Measurements from ENCODE around the gene SPACA1. TPM values are rescaled to one million over a fixed set of nuclear protein-coding genes. Genes with fewer than 3 reads are reported as not detected.

The SPACA1 gene
- total and polyA plus RNA-seq, 7 donors: not detected

DNA sequence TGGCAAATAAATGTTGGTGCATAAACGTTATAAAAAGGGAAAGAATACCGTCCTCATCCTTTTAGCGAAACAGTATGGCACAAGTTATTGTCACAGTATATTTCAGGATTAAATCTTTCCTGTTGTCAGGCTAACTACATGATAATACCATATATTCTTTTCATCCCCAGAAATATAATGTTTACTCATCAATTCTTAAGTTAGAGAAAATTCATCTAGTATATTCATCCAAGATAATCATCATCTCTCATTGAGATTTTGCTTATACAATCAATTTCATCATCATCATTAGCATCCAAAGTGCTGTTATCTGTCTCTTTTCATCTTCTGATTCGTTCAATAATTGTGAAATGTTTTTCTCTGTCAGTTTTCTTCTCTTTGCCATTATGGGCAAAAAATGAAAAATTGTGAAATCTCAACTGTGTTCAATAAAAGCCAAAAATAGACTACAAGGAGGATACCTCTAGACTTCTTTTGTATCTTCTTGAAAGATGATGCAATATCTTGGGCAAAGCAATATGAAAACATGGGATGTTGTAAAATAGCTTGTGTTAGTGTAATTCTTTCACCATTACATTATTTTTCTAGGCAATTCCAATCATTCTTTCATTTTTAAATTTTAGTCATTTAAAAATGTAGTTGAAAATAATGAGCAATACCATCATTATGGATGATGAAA, 2.6 kb downstream of the SPACA1 start:
- intact Hi-C loops (cut with DNase I): no loop called here
- no peak for DNase-seq
- Histone ChIP-seq H3K4me3 (no peak overlapping the region), H3K27ac (no peak overlapping the region), H3K9me3 (no peaks in the 10 kb centered on the region), H3K4me1 (no peaks in the 10 kb centered on the region), H3K27me3 (no peaks in the 10 kb centered on the region), H3K36me3 (no peaks in the 10 kb centered on the region)
- TF ChIP-seq POLR2AphosphoS5 (IDR thresholded peaks at IDR 0.05): no peak
- no peak for TF ChIP-seq POLR2A (IDR thresholded peaks at IDR 0.05)
- TF ChIP-seq EP300 (IDR thresholded peaks at IDR 0.05): no peak
- TF ChIP-seq, protein P1, sequence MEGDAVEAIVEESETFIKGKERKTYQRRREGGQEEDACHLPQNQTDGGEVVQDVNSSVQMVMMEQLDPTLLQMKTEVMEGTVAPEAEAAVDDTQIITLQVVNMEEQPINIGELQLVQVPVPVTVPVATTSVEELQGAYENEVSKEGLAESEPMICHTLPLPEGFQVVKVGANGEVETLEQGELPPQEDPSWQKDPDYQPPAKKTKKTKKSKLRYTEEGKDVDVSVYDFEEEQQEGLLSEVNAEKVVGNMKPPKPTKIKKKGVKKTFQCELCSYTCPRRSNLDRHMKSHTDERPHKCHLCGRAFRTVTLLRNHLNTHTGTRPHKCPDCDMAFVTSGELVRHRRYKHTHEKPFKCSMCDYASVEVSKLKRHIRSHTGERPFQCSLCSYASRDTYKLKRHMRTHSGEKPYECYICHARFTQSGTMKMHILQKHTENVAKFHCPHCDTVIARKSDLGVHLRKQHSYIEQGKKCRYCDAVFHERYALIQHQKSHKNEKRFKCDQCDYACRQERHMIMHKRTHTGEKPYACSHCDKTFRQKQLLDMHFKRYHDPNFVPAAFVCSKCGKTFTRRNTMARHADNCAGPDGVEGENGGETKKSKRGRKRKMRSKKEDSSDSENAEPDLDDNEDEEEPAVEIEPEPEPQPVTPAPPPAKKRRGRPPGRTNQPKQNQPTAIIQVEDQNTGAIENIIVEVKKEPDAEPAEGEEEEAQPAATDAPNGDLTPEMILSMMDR (IDR thresholded peaks at IDR 0.05): no peak
- WGBS, 2 donors: 70 to 79% methylated on average over 4 of the region's 4 CpGs

DNA sequence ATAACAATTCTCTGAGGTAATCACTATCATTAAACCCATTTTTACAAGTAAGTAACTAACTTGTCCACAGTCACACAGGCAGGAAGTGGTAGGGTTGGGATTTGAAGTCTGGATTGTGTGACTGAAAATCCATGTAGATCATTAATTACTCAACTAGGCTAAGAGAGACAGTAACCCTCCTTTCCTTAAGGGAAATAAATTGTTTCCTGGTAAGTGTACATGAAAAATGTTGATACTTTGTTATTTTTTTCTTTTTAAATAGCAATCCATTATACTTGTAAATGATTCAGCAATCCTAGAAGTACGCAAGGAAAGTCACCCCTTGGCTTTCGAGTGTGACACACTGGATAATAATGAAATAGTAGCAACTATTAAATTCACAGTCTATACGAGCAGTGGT, 11.6 kb downstream of the SPACA1 start:
- Histone ChIP-seq H3K27ac (no peak overlapping the region), H3K4me1 (no peaks in the 10 kb centered on the region), H3K27me3 (no peaks in the 10 kb centered on the region), H3K9me3 (no peaks in the 10 kb centered on the region), H3K4me3 (no peak overlapping the region), H3K36me3 (no peaks in the 10 kb centered on the region)
- TF ChIP-seq POLR2AphosphoS5 (IDR thresholded peaks at IDR 0.05): no peak
- no peak for TF ChIP-seq POLR2A (IDR thresholded peaks at IDR 0.05)
- no peak for TF ChIP-seq EP300 (IDR thresholded peaks at IDR 0.05)
- TF ChIP-seq, protein P1 (IDR thresholded peaks at IDR 0.05): no peak
- 80 to 85% methylated on average over 3 of the region's 3 CpGs for WGBS, 2 donors
- intact Hi-C loops (cut with DNase I): no loop called here
- DNase-seq: no peak

DNA sequence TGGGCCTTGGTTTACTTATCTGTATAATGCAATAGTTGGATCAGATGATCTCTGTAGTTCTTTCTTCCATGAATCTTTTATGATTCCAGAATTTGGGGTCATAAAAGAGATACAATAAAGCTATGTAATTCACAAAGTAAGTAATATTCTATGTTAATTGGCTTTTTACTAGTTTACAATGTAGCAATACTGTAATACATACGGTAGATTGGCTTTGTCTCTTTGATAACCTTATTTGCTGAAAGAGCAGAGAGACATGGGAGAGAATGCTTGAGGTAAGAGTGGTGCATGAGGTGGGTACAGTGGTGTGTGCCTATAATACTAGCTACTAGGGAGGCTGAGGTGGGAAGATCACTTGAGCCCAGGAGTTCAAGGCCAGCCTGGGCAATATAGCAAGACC, 14.7 kb downstream of the SPACA1 start:
- Histone ChIP-seq H3K9me3 (no peaks in the 10 kb centered on the region), H3K36me3 (no peaks in the 10 kb centered on the region), H3K27ac (no peak overlapping the region), H3K4me1 (no peaks in the 10 kb centered on the region), H3K27me3 (no peaks in the 10 kb centered on the region), H3K4me3 (no peak overlapping the region)
- intact Hi-C loops (cut with DNase I): no loop called here
- no peak for DNase-seq
- TF ChIP-seq, protein P1 (IDR thresholded peaks at IDR 0.05): no peak
- TF ChIP-seq EP300 (IDR thresholded peaks at IDR 0.05) (no peak), POLR2A (IDR thresholded peaks at IDR 0.05) (no peak)
- 19 to 74% methylated on average over 1 of the region's 1 CpG for WGBS, 2 donors

DNA sequence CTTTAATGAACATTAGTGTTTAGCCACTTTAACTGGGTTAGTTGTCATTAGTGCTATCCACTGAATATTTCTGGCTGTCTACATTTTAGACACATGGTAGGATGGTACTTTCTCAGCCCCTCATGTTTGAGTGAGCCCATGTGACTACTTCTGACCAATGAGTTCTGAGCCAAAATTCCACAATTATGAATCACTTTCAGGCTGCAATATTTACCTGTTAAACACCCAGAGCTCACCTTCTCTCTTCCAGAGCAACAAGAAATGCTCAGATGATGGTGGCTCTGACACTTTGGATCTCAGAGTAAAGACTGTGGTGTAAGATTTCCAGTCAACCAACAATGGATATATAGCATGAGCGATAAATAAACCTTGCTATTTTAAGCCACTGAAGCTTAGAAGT, 24.8 kb downstream of the SPACA1 start:
- no peaks in the 10 kb centered on the region for H3K9me3 ChIP-seq
- 94 to 95% methylated on average over 1 of the region's 1 CpG for WGBS, 2 donors
- intact Hi-C loops (cut with DNase I): no loop called here

More for the DNA sequence above, 24.8 kb downstream of the SPACA1 start:
- no peaks in the 10 kb centered on the region for H3K4me1 ChIP-seq
- no peak for DNase-seq
- no peak overlapping the region for H3K27ac ChIP-seq
- H3K4me3 ChIP-seq: no peak overlapping the region
- TF ChIP-seq, protein P1 (IDR thresholded peaks at IDR 0.05): no peak
- TF ChIP-seq POLR2A (IDR thresholded peaks at IDR 0.05) (no peak), POLR2AphosphoS5 (IDR thresholded peaks at IDR 0.05) (no peak), EP300 (IDR thresholded peaks at IDR 0.05) (no peak)
- H3K27me3 ChIP-seq: no peaks in the 10 kb centered on the region
- no peaks in the 10 kb centered on the region for H3K36me3 ChIP-seq

All from sigmoid colon (tissue), 7 donors.